ENCODE measurements around the gene GNGT1. TPM values are rescaled to one million over a fixed set of nuclear protein-coding genes. Genes with fewer than 3 reads are reported as not detected.

Gene GNGT1
- not detected in 2 replicates for total RNA-seq

GRCh38 chr7:93906267-93906666 is at the start of gene GNGT1:
TSS of gene GNGT1 (plus strand) at chr7:93906567. CDS start at chr7:93906747, 180 bp downstream.

GRCh38 chr7:93890464-93891068 is 15.8 kb upstream of the GNGT1 start, which contains the start of gene TFPI2:
TSS of gene TFPI2 (minus strand) at chr7:93890753. CDS start at chr7:93890678, 75 bp downstream.

GRCh38 chr7:93921607-93922566 is 15.5 kb downstream of the GNGT1 start, which contains the start of gene GNG11:
TSS of gene GNG11 (plus strand) at chr7:93921735. CDS start at chr7:93922138, 403 bp downstream.

Small RNAs within 50 kb of the gene (small RNA-seq; reads per million reads assigned to genes)
- gene AC002076.2 (ENCODE audit: low replicate concordance) = not detected

Other genes starting within 250 kb of the GNGT1 start
- 650 and 1,118 TPM in 2 replicates for gene TFPI2, start 15.8 kb upstream of the GNGT1 start, total RNA-seq
- 45.1 and 93.5 TPM in 2 replicates for gene GNG11, start 15.2 kb downstream of the GNGT1 start, total RNA-seq
- gene BET1, start 97.8 kb downstream of the GNGT1 start, total RNA-seq = 29.9 and 58.9 TPM in 2 replicates

Data from placental pericyte (primary cell).